ENCODE measurements around the gene TRAPPC11. TPM values are rescaled to one million over a fixed set of nuclear protein-coding genes. Genes with fewer than 3 reads are reported as not detected.
A peak's percentile ranks its signal among the peaks of the same experiment; 100 is the strongest.

The TRAPPC11 gene
- total RNA-seq, 1 experiment from 2014 or later, result 22.3 TPM

DNA sequence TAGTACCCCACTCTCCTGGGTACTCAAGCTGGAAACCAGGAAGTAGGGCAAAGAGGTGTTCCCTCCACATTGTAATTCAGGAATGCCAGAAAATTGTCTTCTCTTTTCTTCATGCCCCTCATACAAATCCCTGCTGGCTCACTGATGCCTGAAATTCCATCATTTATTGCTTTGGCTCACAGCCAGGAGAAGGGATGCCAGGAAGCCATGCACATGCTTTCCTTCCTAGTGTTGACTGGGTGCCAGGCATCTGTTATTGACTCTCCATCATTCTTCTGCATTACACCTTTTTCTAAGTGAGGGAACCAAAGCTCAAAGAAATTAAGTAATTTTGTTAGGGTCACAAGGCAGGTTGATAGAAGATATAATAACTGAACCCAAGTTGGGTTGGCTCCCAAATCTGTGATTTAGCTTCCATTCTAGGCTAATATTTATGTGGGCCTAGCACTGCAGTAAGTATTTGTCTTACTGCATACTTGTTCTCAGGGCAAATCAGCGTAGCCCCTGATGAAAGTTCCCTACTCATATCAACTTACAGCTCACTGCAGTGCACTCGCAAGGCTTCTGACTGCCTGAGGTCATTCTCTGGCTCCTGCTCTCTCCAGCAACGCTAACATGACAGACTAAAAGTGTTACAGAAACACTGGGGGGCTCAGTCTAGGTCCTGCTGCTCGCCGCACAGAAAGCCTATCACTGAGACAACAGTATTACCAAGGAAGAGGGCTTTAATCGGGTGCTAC lies 89.0 kb downstream of the TRAPPC11 start:
- H3K4me3 ChIP-seq, result no peak overlapping the region
- no peaks in the 10 kb centered on the region for H3K27me3 ChIP-seq
- DNase-seq, result peak; percentile 61 to 67
- H3K27ac ChIP-seq, result peak overlapping the region; percentile 32; the same call in 1 of the 2 replicates
- H3K36me3 ChIP-seq, result no peaks in the 10 kb centered on the region
- no peaks in the 10 kb centered on the region for H3K9me3 ChIP-seq (replicated peaks)
- H3K4me1 ChIP-seq, result peaks cover 8% of the 10 kb centered on the region; the same call in 1 of the 2 replicates

DNA sequence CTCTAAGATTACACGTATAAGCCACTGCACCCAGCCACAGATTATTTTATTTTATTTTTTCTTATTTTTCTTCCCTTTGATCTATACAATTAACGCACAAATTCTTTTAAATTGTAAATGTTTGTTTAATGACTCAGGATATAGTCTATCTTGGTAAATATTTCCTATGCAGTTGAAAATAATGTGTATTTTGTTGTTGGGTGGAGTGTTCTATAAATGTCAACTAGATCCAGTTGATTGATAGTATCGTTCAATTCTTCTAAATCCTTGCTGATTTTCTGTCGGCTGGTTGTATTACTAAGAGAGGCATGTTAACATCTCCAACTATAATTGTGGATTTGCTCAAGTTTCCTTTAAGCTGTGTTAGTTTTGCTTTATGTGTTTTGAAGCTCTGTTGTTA lies 92.0 kb downstream of the TRAPPC11 start:
- no peak overlapping the region for H3K4me3 ChIP-seq
- H3K27ac ChIP-seq, result no peak overlapping the region
- H3K9me3 ChIP-seq (replicated peaks), result no peaks in the 10 kb centered on the region
- DNase-seq, result no peak
- H3K4me1 ChIP-seq, result peaks cover 8% of the 10 kb centered on the region; the same call in 1 of the 2 replicates
- no peaks in the 10 kb centered on the region for H3K36me3 ChIP-seq
- H3K27me3 ChIP-seq, result no peaks in the 10 kb centered on the region

DNA sequence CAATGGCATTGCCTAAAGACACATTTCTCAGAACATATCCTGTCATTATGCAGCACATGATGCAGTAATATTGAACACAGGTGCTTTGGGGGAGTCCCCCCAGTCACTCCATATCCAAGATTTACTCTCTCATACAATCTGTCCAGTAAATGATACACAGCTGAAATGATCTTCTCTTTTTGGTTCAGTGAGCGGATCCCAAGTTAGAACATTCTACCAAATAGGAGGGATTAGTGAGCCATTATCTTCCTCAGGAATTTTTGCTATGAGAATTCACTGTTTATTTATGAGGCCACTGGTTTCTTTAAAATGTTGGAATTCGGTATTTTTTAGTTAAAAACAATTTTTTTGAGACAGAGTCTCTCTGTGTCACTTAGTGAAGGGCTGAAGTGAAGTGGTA lies 96.5 kb downstream of the TRAPPC11 start:
- no peak overlapping the region for H3K4me3 ChIP-seq
- H3K9me3 ChIP-seq (replicated peaks), result no peaks in the 10 kb centered on the region
- H3K27ac ChIP-seq, result no peak overlapping the region
- H3K4me1 ChIP-seq, result no peaks in the 10 kb centered on the region
- no peaks in the 10 kb centered on the region for H3K27me3 ChIP-seq
- DNase-seq, result no peak
- no peaks in the 10 kb centered on the region for H3K36me3 ChIP-seq

- no peaks in the 10 kb centered on the region for H3K4me1 ChIP-seq
- no peaks in the 10 kb centered on the region for H3K36me3 ChIP-seq
- H3K4me3 ChIP-seq, result no peak overlapping the region
- no peaks in the 10 kb centered on the region for H3K9me3 ChIP-seq (replicated peaks)
- H3K27me3 ChIP-seq, result no peaks in the 10 kb centered on the region
- H3K27ac ChIP-seq, result no peak overlapping the region
- DNase-seq, result peak in 1 of 2 experiments; percentile 13
Measured at GRCh38 chr4:183757060-183757459, 98.0 kb downstream of the TRAPPC11 start.

DNA sequence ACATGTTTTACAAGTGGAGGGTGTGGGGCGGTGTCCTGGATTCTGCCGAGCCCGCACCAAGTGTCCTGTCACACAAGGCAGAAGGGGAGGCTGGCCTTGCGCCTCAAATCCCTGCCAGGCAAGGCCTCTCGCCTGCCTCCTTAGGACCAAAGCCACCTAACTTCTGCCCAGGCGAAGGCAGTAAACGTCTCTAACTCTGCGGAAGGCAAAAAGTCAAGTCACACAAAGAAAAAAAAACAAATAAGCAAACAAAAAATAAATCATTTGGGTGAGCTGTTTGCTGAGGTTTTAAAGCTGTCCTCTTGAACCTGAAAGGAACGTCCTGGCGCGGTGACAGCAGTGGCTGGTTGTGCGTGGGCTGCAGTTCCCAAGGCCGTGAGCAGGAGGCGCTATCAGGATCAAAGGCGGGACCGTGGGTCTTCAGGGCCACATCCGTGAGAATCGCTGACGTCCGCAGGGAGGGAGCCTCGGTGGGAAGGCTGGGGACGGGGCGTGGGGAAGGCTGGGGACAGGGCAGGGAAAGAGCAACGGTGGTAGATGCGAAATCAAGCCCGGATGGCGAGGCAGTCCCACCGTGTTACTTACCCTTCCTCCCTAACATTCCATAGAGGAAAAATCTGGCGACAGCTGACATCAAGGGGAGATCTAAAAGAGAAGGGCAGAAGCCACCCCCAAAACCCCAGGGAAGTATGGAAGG lies 99.1 kb downstream of the TRAPPC11 start:
- no peaks in the 10 kb centered on the region for H3K36me3 ChIP-seq
- H3K4me3 ChIP-seq, result no peak overlapping the region
- no peak for DNase-seq
- H3K27ac ChIP-seq, result no peak overlapping the region
- no peaks in the 10 kb centered on the region for H3K9me3 ChIP-seq (replicated peaks)
- H3K4me1 ChIP-seq, result no peaks in the 10 kb centered on the region
- no peaks in the 10 kb centered on the region for H3K27me3 ChIP-seq

DNA sequence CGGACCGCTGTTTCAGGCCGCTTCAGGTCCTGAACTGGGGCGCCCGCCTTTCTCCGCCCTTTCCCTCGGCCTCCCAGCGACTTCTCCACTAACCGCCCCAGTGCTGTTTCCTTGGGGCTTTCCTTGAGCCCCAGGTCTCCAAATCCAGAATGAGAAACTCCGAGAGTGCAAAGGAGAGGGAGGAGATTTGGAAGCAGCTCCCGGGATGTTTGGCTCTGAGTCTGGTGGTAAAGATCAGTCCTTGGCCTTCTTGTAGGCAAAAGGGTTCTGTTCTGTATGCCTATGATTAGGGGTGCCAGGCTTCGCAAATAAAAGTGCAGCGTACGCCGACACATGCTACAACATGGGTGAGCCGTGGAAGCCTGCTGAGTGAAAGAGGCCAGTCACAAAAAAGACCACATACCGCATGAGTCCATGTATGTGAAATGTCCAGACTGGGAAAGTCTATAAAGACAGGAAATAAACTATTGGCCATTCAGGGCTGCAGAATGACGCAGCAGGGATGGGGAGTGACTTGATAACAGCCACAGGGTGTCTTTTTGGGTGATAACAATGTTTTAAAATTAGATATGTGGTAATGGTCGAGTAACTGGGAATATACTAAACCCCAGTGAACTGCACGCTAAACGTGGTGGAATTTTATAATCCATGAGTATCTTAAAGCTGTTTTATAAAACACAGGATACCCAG lies 99.8 kb downstream of the TRAPPC11 start:
- Histone ChIP-seq H3K36me3 (no peaks in the 10 kb centered on the region), H3K27me3 (no peaks in the 10 kb centered on the region), H3K4me1 (no peaks in the 10 kb centered on the region), H3K9me3 (replicated peaks) (no peaks in the 10 kb centered on the region), H3K4me3 (no peak overlapping the region), H3K27ac (no peak overlapping the region)
- DNase-seq, result no peak

DNA sequence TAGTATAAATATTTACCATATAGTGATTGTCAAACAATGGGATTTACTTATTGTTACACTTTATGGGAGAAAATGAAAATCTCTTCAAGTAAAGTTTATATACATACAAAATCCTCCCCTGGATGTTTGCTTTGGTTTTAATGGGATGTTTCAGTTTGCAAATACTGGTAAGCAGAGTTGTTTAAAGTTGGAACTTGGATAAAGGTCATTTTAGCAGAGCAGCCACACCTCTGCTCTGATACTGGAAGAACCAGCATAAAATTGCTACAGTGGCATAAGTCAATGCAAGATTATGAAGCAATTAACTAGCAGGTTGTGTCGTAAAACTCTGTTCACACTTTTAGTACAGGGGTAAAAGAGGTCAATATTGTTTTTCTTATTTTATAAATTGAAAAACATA lies 101.2 kb downstream of the TRAPPC11 start:
- H3K4me1 ChIP-seq, result no peaks in the 10 kb centered on the region
- DNase-seq, result no peak
- H3K27me3 ChIP-seq, result no peaks in the 10 kb centered on the region
- no peak overlapping the region for H3K4me3 ChIP-seq
- H3K36me3 ChIP-seq, result no peaks in the 10 kb centered on the region
- no peaks in the 10 kb centered on the region for H3K9me3 ChIP-seq (replicated peaks)
- H3K27ac ChIP-seq, result no peak overlapping the region

Other genes with a start within 250 kb of the TRAPPC11 start
- 19.2 and 19.5 TPM in 2 replicates for gene CDKN2AIP, start 214.7 kb upstream of the TRAPPC11 start, total RNA-seq (2014; rRNA removed; shearing (Covaris generic))
- 11.6 and 11.8 TPM in 2 replicates for gene ING2, start 154.2 kb upstream of the TRAPPC11 start, total RNA-seq (2014; rRNA removed; shearing (Covaris generic))
- 25.2 and 26.3 TPM in 2 replicates for gene RWDD4, start 108 bp upstream of the TRAPPC11 start, total RNA-seq (2014; rRNA removed; shearing (Covaris generic))
- 5.6 TPM in 2 replicates for gene STOX2, start 246.0 kb downstream of the TRAPPC11 start, total RNA-seq (2014; rRNA removed; shearing (Covaris generic))

Data from SJCRH30 (cell line).